Right lobe of liver (tissue), 4 donors: ENCODE results near the gene GFPT1.

Source experiments
- POLR2A ChIP-seq: fragments of 450-650 bp; IDR thresholded peaks from one replicate; pipeline ENCODE4 v1.6.1; 2017; ENCODE audit warnings: antibody characterized with exemption, mild to moderate bottlenecking
- TF ChIP-seq, protein P1 (sequence below), 4 donors: fragments of 200-600 bp in 3 of 4; fragments of 450-650 bp in 1 of 4; IDR thresholded peaks; one replicate each; pipeline versions ENCODE4 v1.5.1 to v1.8.0; 2016 to 2022; ENCODE audit warnings: antibody characterized with exemption in 4 of 4, mild to moderate bottlenecking in 2 of 4
- donor health status: DM: no; HTN: no; CAD: no.
- donor health status: DM: no; HTN: no; CAD: no.
- donor health status: DM: no; HTN: yes; CAD: no.

DNA sequence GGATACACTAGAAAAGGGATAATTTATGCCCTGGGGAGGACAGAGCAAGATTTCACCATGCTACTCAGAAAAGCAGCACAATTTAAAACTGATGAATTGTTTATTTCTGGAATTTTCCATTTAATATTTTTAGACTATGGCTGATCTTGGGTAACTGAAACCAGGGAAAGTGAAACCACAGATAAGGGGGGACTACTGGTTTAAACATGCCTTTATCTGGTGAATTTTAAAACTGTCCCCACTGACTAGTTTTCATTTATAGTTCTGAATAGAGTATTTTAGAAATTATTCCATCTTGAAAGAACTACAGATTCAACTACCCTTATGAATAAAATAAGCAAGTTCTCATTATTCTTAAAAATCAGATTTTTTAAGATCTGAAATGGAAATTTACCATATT, 35.2 kb upstream of the GFPT1 start:
- TF ChIP-seq, protein P1, sequence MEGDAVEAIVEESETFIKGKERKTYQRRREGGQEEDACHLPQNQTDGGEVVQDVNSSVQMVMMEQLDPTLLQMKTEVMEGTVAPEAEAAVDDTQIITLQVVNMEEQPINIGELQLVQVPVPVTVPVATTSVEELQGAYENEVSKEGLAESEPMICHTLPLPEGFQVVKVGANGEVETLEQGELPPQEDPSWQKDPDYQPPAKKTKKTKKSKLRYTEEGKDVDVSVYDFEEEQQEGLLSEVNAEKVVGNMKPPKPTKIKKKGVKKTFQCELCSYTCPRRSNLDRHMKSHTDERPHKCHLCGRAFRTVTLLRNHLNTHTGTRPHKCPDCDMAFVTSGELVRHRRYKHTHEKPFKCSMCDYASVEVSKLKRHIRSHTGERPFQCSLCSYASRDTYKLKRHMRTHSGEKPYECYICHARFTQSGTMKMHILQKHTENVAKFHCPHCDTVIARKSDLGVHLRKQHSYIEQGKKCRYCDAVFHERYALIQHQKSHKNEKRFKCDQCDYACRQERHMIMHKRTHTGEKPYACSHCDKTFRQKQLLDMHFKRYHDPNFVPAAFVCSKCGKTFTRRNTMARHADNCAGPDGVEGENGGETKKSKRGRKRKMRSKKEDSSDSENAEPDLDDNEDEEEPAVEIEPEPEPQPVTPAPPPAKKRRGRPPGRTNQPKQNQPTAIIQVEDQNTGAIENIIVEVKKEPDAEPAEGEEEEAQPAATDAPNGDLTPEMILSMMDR (IDR thresholded peaks at IDR 0.05): no peak
- no peak for TF ChIP-seq POLR2A
